Spinal cord (tissue), 10 donors: ENCODE results near the gene CCDC91. TPM values are rescaled to one million over a fixed set of nuclear protein-coding genes. Genes with fewer than 3 reads are reported as not detected.

Experiments used
- DNase-seq, 6 donors: peaks; one replicate each; pipeline versions ENCODE4 v3.0.0 to v3.0.0-alpha.2; 2013 to 2015; ENCODE audit warnings: low spot score in 6 of 6, low read depth in 4 of 6
- H3K27ac ChIP-seq: one replicate; pipeline ENCODE4 v1.5.1; 2013; ENCODE audit warnings: low read depth, low read length, control low read depth
- H3K27me3 ChIP-seq: one replicate; pipeline ENCODE4 v1.6.1; 2013; ENCODE audit warnings: low read length; ENCODE audit not compliant: control insufficient read depth, insufficient read depth
- H3K36me3 ChIP-seq: one replicate; pipeline ENCODE4 v1.6.1; 2013; ENCODE audit warnings: low read length; ENCODE audit not compliant: control insufficient read depth, insufficient read depth
- H3K4me1 ChIP-seq: one replicate; pipeline ENCODE4 v1.6.1; 2013; ENCODE audit warnings: low read length; ENCODE audit not compliant: control insufficient read depth, insufficient read depth
- H3K4me3 ChIP-seq: one replicate; pipeline ENCODE4 v1.5.1; 2013; ENCODE audit warnings: low read depth, low read length, control low read depth
- H3K9me3 ChIP-seq: one replicate; pipeline ENCODE4 v1.6.1; 2013; ENCODE audit warnings: low read length; ENCODE audit not compliant: control insufficient read depth, insufficient read depth
- WGBS: methylation state at CpG from one replicate; pipeline ENCODE4 v1.1.5; 2013; ENCODE audit warnings: missing lambda C conversion rate; ENCODE audit not compliant: insufficient coverage; 5-methylcytosine and 5-hydroxymethylcytosine counted together
- polyA plus RNA-seq, 2 donors: library from polyadenylated mRNA; unstranded; fragments of 120-200 nt; gene quantifications; one replicate each; pipeline ENCODE4 v1.2.1, GENCODE V29; 2013; ENCODE audit not compliant: insufficient read length in 2 of 2
- total RNA-seq, 2 donors: library from RNA; depleted of rRNA in 1 of 2; stranded (reverse); fragments of 120-200 nt in 1 of 2; fragments of >200 nt in 1 of 2; gene quantifications; one replicate each; pipeline versions ENCODE4 v1.2.3 to v1.2.4, GENCODE V29; 2013 to 2014
- donor health status: healthy.

CCDC91 gene
- total and polyA plus RNA-seq, 4 donors: 29.8 to 64.9 (median 46.6) TPM

GRCh38 chr12:28296287-28296686 lies 106.0 kb downstream of the CCDC91 start:
- Histone ChIP-seq H3K4me3 (no peak overlapping the region), H3K4me1 (no peaks in the 10 kb centered on the region), H3K27me3 (no peaks in the 10 kb centered on the region), H3K36me3 (no peaks in the 10 kb centered on the region), H3K27ac (no peak overlapping the region), H3K9me3 (no peaks in the 10 kb centered on the region)
- WGBS: no CpG with 5 or more reads among the region's 2 CpGs
- no peak for DNase-seq

- H3K4me1 ChIP-seq: no peaks in the 10 kb centered on the region
Observed at GRCh38 chr12:28303192-28303591, 112.9 kb downstream of the CCDC91 start.

GRCh38 chr12:28306535-28306934 lies 116.3 kb downstream of the CCDC91 start:
- DNase-seq: no peak
- no peaks in the 10 kb centered on the region for H3K36me3 ChIP-seq
- H3K9me3 ChIP-seq: no peaks in the 10 kb centered on the region
- H3K27me3 ChIP-seq: no peaks in the 10 kb centered on the region
- no peaks in the 10 kb centered on the region for H3K4me1 ChIP-seq
- H3K4me3 ChIP-seq: no peak overlapping the region
- no CpG with 5 or more reads among the region's 2 CpGs for WGBS
- no peak overlapping the region for H3K27ac ChIP-seq

More at GRCh38 chr12:28303192-28303591, 112.9 kb downstream of the CCDC91 start:
- WGBS: no CpG with 5 or more reads among the region's 3 CpGs
- Histone ChIP-seq H3K27ac (no peak overlapping the region), H3K9me3 (no peaks in the 10 kb centered on the region), H3K36me3 (no peaks in the 10 kb centered on the region), H3K4me3 (no peak overlapping the region), H3K27me3 (no peaks in the 10 kb centered on the region)
- DNase-seq: no peak

- H3K36me3 ChIP-seq: no peaks in the 10 kb centered on the region
- DNase-seq: no peak
- WGBS: no CpG with 5 or more reads among the region's 2 CpGs
Observed at GRCh38 chr12:28308891-28309290, 118.6 kb downstream of the CCDC91 start.

GRCh38 chr12:28313631-28314030 lies 123.4 kb downstream of the CCDC91 start:
- Histone ChIP-seq H3K4me1 (no peaks in the 10 kb centered on the region), H3K27me3 (no peaks in the 10 kb centered on the region), H3K9me3 (peaks cover 3% of the 10 kb centered on the region), H3K4me3 (no peak overlapping the region), H3K36me3 (no peaks in the 10 kb centered on the region), H3K27ac (no peak overlapping the region)
- WGBS: no CpG with 5 or more reads among the region's 1 CpG
- peak in 1 of 6 donors; percentile 2 for DNase-seq

More at GRCh38 chr12:28308891-28309290, 118.6 kb downstream of the CCDC91 start:
- H3K27ac ChIP-seq: no peak overlapping the region
- H3K4me3 ChIP-seq: no peak overlapping the region
- H3K27me3 ChIP-seq: no peaks in the 10 kb centered on the region
- H3K4me1 ChIP-seq: no peaks in the 10 kb centered on the region
- H3K9me3 ChIP-seq: no peaks in the 10 kb centered on the region

- Histone ChIP-seq H3K36me3 (no peaks in the 10 kb centered on the region), H3K27ac (no peak overlapping the region), H3K9me3 (peaks cover 3% of the 10 kb centered on the region), H3K4me1 (no peaks in the 10 kb centered on the region), H3K4me3 (no peak overlapping the region), H3K27me3 (no peaks in the 10 kb centered on the region)
- DNase-seq: no peak
Observed at GRCh38 chr12:28316049-28316448, 125.8 kb downstream of the CCDC91 start.

GRCh38 chr12:28318273-28318672 lies 128.0 kb downstream of the CCDC91 start:
- Histone ChIP-seq H3K9me3 (peaks cover 3% of the 10 kb centered on the region), H3K4me3 (no peak overlapping the region), H3K36me3 (no peaks in the 10 kb centered on the region), H3K4me1 (no peaks in the 10 kb centered on the region), H3K27me3 (no peaks in the 10 kb centered on the region), H3K27ac (no peak overlapping the region)
- no peak for DNase-seq
- WGBS: 100% methylated on average over 2 of the region's 3 CpGs

- peaks cover 3% of the 10 kb centered on the region for H3K9me3 ChIP-seq
- no peaks in the 10 kb centered on the region for H3K4me1 ChIP-seq
- H3K27ac ChIP-seq: no peak overlapping the region
- H3K36me3 ChIP-seq: no peaks in the 10 kb centered on the region
- H3K4me3 ChIP-seq: no peak overlapping the region
- H3K27me3 ChIP-seq: no peaks in the 10 kb centered on the region
- no peak for DNase-seq
- WGBS: no CpG with 5 or more reads among the region's 1 CpG
Observed at GRCh38 chr12:28320353-28320752, 130.1 kb downstream of the CCDC91 start.

GRCh38 chr12:28327722-28328121 lies 137.5 kb downstream of the CCDC91 start:
- Histone ChIP-seq H3K27ac (no peak overlapping the region), H3K9me3 (no peaks in the 10 kb centered on the region), H3K36me3 (no peaks in the 10 kb centered on the region), H3K4me1 (no peaks in the 10 kb centered on the region), H3K4me3 (no peak overlapping the region), H3K27me3 (no peaks in the 10 kb centered on the region)
- WGBS: 100% methylated on average over 3 of the region's 4 CpGs
- DNase-seq: no peak

GRCh38 chr12:28328967-28329366 lies 138.7 kb downstream of the CCDC91 start:
- Histone ChIP-seq H3K36me3 (no peaks in the 10 kb centered on the region), H3K27ac (no peak overlapping the region), H3K9me3 (no peaks in the 10 kb centered on the region), H3K4me1 (no peaks in the 10 kb centered on the region), H3K27me3 (no peaks in the 10 kb centered on the region), H3K4me3 (no peak overlapping the region)
- DNase-seq: no peak
- no CpG with 5 or more reads among the region's 2 CpGs for WGBS
